T-cell (primary cell): Measurements from ENCODE around the gene PLAAT3. TPM values are rescaled to one million over a fixed set of nuclear protein-coding genes. Genes with fewer than 3 reads are reported as not detected.
"Not testable (repeated sequence)": the region's sequence is repeated elsewhere in the genome, so short reads cannot be mapped to it uniquely, and the experiment has no call there.

Experiments used
- ATAC-seq, 4 experiments: fragments of 200-7000 bp in 3 of 4; fragments of 150-1000 bp in 1 of 4; cut with Tn5 transposase; replicated peaks in 1 of 4; 1 replicate in 3 of 4; 2 replicates in 1 of 4; pipeline ENCODE4 v1.10.0; 2021; ENCODE audit warnings: moderate library complexity in 3 of 4, mild to moderate bottlenecking in 2 of 4, moderate number of reproducible peaks in 1 of 4
- CTCF ChIA-PET, 2 donors: fragments of 300-600 bp; sonication (Branson Sonifier 250); formaldehyde crosslinking; loops; one replicate each; lab custom pipeline; 2022; ENCODE audit warnings: antibody characterized with exemption in 2 of 2; lab: Charles Lee
- POLR2A ChIA-PET, 2 donors: fragments of 300-600 bp; sonication (Branson Sonifier 250); formaldehyde crosslinking; loops; one replicate each; lab custom pipeline; 2022; ENCODE audit warnings: antibody characterized with exemption in 2 of 2; lab: Charles Lee
- DNase-seq, 35 experiments: peaks; one replicate each; pipeline versions ENCODE4 v3.0.0 to v3.0.0-alpha.2; 2013 to 2023
- H3K27ac ChIP-seq: one replicate; pipeline ENCODE4 v1.5.1; 2013; ENCODE audit warnings: low read length
- H3K27me3 ChIP-seq, 2 experiments: replicated peaks in 1 of 2; 1 replicate in 1 of 2; 2 replicates in 1 of 2; pipeline versions ENCODE4 v1.6.1 to v1.7.0; 2013; ENCODE audit warnings: low read length in 1 of 2, mixed read lengths in 1 of 2; ENCODE audit not compliant: control insufficient read depth in 2 of 2, insufficient read depth in 2 of 2; ENCODE audit errors: extremely low read depth in 1 of 2
- H3K36me3 ChIP-seq, 2 donors: 1 replicate in 1 of 2; 2 replicates in 1 of 2; pipeline versions ENCODE4 v1.6.1 to v1.7.0; 2013; ENCODE audit warnings: low read length in 1 of 2; ENCODE audit not compliant: control insufficient read depth in 2 of 2, insufficient read depth in 1 of 2; ENCODE audit errors: extremely low read depth in 1 of 2
- H3K4me1 ChIP-seq, 2 experiments: 1 replicate in 1 of 2; 2 replicates in 1 of 2; pipeline versions ENCODE4 v1.6.1 to v1.7.0; 2013; ENCODE audit warnings: low read length in 2 of 2, mixed read lengths in 1 of 2; ENCODE audit not compliant: insufficient read depth in 2 of 2, control insufficient read depth in 1 of 2; ENCODE audit errors: extremely low read depth in 1 of 2
- H3K4me3 ChIP-seq, 2 donors: 1 replicate in 1 of 2; 2 replicates in 1 of 2; pipeline versions ENCODE4 v1.5.1 to v1.7.0; 2013; ENCODE audit warnings: mild to moderate bottlenecking in 2 of 2, low read length in 1 of 2, moderate library complexity in 1 of 2; ENCODE audit not compliant: control insufficient read depth in 1 of 2; ENCODE audit errors: extremely low read depth in 1 of 2
- H3K9me3 ChIP-seq: 2 replicates; pipeline ENCODE4 v1.7.0; 2013
- H3K27ac Mint-ChIP-seq, 2 donors: one replicate each; pipeline ENCODE4 v1.8.0; 2020 to 2021; ENCODE audit warnings: mild to moderate bottlenecking in 2 of 2, mixed read lengths in 2 of 2
- H3K27me3 Mint-ChIP-seq, 2 donors: one replicate each; pipeline ENCODE4 v1.8.0; 2021 to 2022; ENCODE audit warnings: mixed read lengths in 2 of 2
- H3K36me3 Mint-ChIP-seq: one replicate; pipeline ENCODE4 v1.8.0; 2021; ENCODE audit warnings: mixed read lengths
- H3K4me1 Mint-ChIP-seq, 3 donors: one replicate each; pipeline ENCODE4 v1.8.0; 2020 to 2022; ENCODE audit warnings: mixed read lengths in 3 of 3, mild to moderate bottlenecking in 1 of 3
- H3K4me3 Mint-ChIP-seq, 3 donors: one replicate each; pipeline ENCODE4 v1.8.0; 2020 to 2022; ENCODE audit warnings: mild to moderate bottlenecking in 3 of 3, mixed read lengths in 3 of 3, moderate library complexity in 3 of 3
- H3K9me3 Mint-ChIP-seq, 3 donors: one replicate each; pipeline ENCODE4 v1.8.0; 2020 to 2022; ENCODE audit warnings: mixed read lengths in 3 of 3
- WGBS: methylation state at CpG from one replicate; pipeline ENCODE4 v1.1.5; 2013; ENCODE audit warnings: missing lambda C conversion rate; ENCODE audit not compliant: insufficient coverage; 5-methylcytosine and 5-hydroxymethylcytosine counted together
- total RNA-seq, 35 experiments: library from RNA in 6 of 35; stranded (reverse) in 6 of 35; fragments of 120-200 nt in 1 of 35; gene quantifications; one replicate each; pipeline versions ENCODE4 v1.2.1 to v1.2.4 and lab custom pipeline; 2013 to 2026

The PLAAT3 gene
- total RNA-seq, 5 donors from 2014 or later (not counting 1 experiment from before 2014, with no cell fraction given): 3.7 to 10.0 (median 6.0) TPM

DNA sequence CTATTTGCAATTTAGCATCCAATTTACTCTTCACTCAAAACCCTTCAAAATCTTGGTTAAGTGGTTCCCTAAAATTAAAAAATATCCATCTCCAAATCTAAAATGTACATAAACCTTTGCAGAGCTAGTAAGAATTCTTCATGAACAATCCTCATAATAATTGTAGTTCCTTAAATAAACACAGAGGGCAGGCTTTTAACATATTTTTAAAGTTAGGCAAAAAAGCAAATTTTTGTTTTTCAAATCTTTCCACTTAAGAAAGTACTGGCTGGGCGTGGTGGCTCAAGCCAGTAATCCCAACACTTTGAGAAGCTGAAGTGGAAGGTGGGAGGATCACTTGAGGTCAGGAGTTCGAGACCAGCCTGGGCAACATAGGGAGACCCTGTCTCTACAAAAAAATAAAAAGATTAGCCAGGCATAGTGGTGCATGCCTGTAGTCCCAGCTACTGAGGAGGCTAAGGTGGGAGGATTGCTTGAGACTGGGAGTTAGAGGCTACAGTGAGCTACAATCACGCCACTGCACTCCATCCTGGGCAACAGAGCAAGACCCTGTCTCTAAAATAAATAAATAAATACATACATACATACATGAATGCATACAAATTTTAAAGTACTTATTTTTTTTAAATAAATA is 25.1 kb upstream of the PLAAT3 start:
- no peak overlapping the region for H3K27ac ChIP-seq
- CTCF ChIA-PET: interaction anchor here (0.9 to 7.9 kb wide), 9 partner anchors 9 to 160 kb away, joined by 3 to 108 read pairs (median 4); partner anchors contain the start of gene RTN3 (in 1 of the 2)
- Mint-ChIP-seq H3K9me3 (no peaks in the 10 kb centered on the region), H3K27me3 (no peaks in the 10 kb centered on the region), H3K4me3 (no peak overlapping the region), H3K27ac (peak overlapping the region; percentile 45 to 89), H3K4me1 (peaks cover 5 to 14% (median 12%) of the 10 kb centered on the region in 3 donors), H3K36me3 (peaks cover 32% of the 10 kb centered on the region)
- H3K9me3 ChIP-seq: no peaks in the 10 kb centered on the region
- no CpG with 5 or more reads among the region's 3 CpGs for WGBS
- peaks cover 0 to 36% of the 10 kb centered on the region in 2 donors for H3K36me3 ChIP-seq
- peak in 1 of 35 experiments; percentile 22 for DNase-seq
- H3K4me1 ChIP-seq: peaks cover 0 to 2% of the 10 kb centered on the region in 2 experiments
- no peak for ATAC-seq
- H3K27me3 ChIP-seq: no peaks in the 10 kb centered on the region
- POLR2A ChIA-PET: interaction anchor here in 1 of 2 donors (0.6 kb wide), 1 partner anchor 17 kb away, joined by 3 read pairs; no protein-coding TSS in a partner anchor
- H3K4me3 ChIP-seq: no peak overlapping the region

DNA sequence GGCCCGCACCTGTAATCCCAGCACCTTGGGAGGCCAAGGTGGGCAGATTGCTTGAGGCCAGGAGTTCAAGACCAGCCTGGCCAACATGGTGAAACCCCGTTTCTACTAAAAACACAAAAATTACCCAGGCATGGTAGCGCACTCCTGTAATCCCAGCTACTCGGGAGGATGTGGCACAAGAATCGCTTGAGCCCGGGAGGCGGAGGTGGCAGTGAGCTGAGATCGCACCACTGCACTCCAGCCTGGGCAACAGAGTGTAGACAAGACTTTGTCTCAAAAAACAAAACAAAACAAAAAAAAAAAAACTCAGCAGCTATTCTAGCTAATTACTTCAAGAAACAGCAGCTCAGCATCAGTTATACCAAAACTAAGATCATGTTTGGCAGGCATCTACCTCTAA is 24.2 kb upstream of the PLAAT3 start:
- 98% methylated on average over 6 of the region's 8 CpGs for WGBS
- H3K36me3 Mint-ChIP-seq: peaks cover 27% of the 10 kb centered on the region
- peaks cover 0 to 27% of the 10 kb centered on the region in 2 donors for H3K36me3 ChIP-seq

GRCh38 chr11:63635762-63636465 is 21.7 kb upstream of the PLAAT3 start:
- no peak overlapping the region for H3K4me3 ChIP-seq
- peak overlapping the region in 1 of 2 donors; percentile 8 for H3K27ac Mint-ChIP-seq
- ATAC-seq (peak; percentile 66 to 79 (median 74)), DNase-seq (peak; percentile 31 to 84 (median 66))
- H3K27me3 Mint-ChIP-seq: no peaks in the 10 kb centered on the region
- H3K4me1 Mint-ChIP-seq: peaks cover 5 to 15% (median 12%) of the 10 kb centered on the region in 3 donors
- peaks cover 0 to 24% of the 10 kb centered on the region in 2 donors for H3K36me3 ChIP-seq
- H3K9me3 Mint-ChIP-seq: no peaks in the 10 kb centered on the region
- H3K9me3 ChIP-seq: no peaks in the 10 kb centered on the region
- WGBS: 80% methylated on average over 6 of the region's 10 CpGs
- no peak overlapping the region for H3K27ac ChIP-seq
- H3K4me3 Mint-ChIP-seq: no peak overlapping the region
- peaks cover 28% of the 10 kb centered on the region for H3K36me3 Mint-ChIP-seq
- CTCF ChIA-PET: interaction anchor here (0.7 to 7.9 kb wide), 6 partner anchors 118 to 729 kb away, joined by 3 to 108 read pairs (median 5); no protein-coding TSS in a partner anchor
- peaks cover 0 to 2% of the 10 kb centered on the region in 2 experiments for H3K4me1 ChIP-seq
- H3K27me3 ChIP-seq: no peaks in the 10 kb centered on the region
- POLR2A ChIA-PET: no interaction called here

More for the DNA sequence above, 24.2 kb upstream of the PLAAT3 start:
- not testable (repeated sequence) for H3K4me1 ChIP-seq, DNase-seq, H3K4me3 ChIP-seq, H3K9me3 Mint-ChIP-seq, H3K27me3 ChIP-seq, H3K27me3 Mint-ChIP-seq, ATAC-seq, H3K9me3 ChIP-seq, H3K4me3 Mint-ChIP-seq, H3K27ac ChIP-seq
- Mint-ChIP-seq H3K27ac (peak overlapping the region in 1 of 2 donors; percentile 28), H3K4me1 (peaks cover 5 to 14% (median 12%) of the 10 kb centered on the region in 3 donors)
- CTCF ChIA-PET: interaction anchor here (0.9 to 7.9 kb wide), 11 partner anchors 9 to 160 kb away, joined by 3 to 108 read pairs (median 4); partner anchors contain the start of gene RTN3 (in 1 of the 2)
- POLR2A ChIA-PET: interaction anchor here in 1 of 2 donors (0.6 kb wide), 2 partner anchors 16 to 164 kb away, joined by 3 read pairs; no protein-coding TSS in a partner anchor

- ChIA-PET CTCF (interaction anchor here (0.9 to 1.1 kb wide), 2 partner anchors 9 to 150 kb away, joined by 3 to 4 read pairs; no protein-coding TSS in a partner anchor), POLR2A (interaction anchor here in 1 of 2 donors (0.6 kb wide), 1 partner anchor 78 kb away, joined by 5 read pairs; no protein-coding TSS in a partner anchor)
- Mint-ChIP-seq H3K27me3 (no peaks in the 10 kb centered on the region), H3K36me3 (peaks cover 33% of the 10 kb centered on the region), H3K4me3 (no peak overlapping the region), H3K4me1 (peaks cover 0 to 3% (median 0%) of the 10 kb centered on the region in 3 donors), H3K27ac (no peak overlapping the region), H3K9me3 (no peaks in the 10 kb centered on the region)
- DNase-seq (no peak), ATAC-seq (no peak)
- no peak overlapping the region for H3K4me3 ChIP-seq
- H3K9me3 ChIP-seq: no peaks in the 10 kb centered on the region
- no peaks in the 10 kb centered on the region for H3K27me3 ChIP-seq
- H3K36me3 ChIP-seq: peaks cover 0 to 39% of the 10 kb centered on the region in 2 donors
- no CpG with 5 or more reads among the region's 3 CpGs for WGBS
- H3K27ac ChIP-seq: no peak overlapping the region
- no peaks in the 10 kb centered on the region for H3K4me1 ChIP-seq
Observed at GRCh38 chr11:63629426-63629825, 15.2 kb upstream of the PLAAT3 start.

- DNase-seq (no peak), ATAC-seq (no peak)
- POLR2A ChIA-PET: interaction anchor here in 1 of 2 donors (0.7 kb wide), 1 partner anchor 26 kb away, joined by 3 read pairs; no protein-coding TSS in a partner anchor
- Mint-ChIP-seq H3K9me3 (no peaks in the 10 kb centered on the region), H3K36me3 (peaks cover 4% of the 10 kb centered on the region), H3K27me3 (no peaks in the 10 kb centered on the region), H3K4me3 (no peak overlapping the region), H3K27ac (no peak overlapping the region), H3K4me1 (peaks cover 4 to 12% (median 8%) of the 10 kb centered on the region in 3 donors)
- H3K4me3 ChIP-seq: no peak overlapping the region
- peaks cover 0 to under 1% of the 10 kb centered on the region in 2 donors for H3K36me3 ChIP-seq
- H3K27me3 ChIP-seq: no peaks in the 10 kb centered on the region
- H3K4me1 ChIP-seq: peaks cover 0 to 3% of the 10 kb centered on the region in 2 experiments
- CTCF ChIA-PET: interaction anchor here in 1 of 2 donors (1.0 kb wide), 1 partner anchor 9 kb away, joined by 3 read pairs; no protein-coding TSS in a partner anchor
- H3K27ac ChIP-seq: no peak overlapping the region
- 82% methylated on average over 4 of the region's 7 CpGs for WGBS
- no peaks in the 10 kb centered on the region for H3K9me3 ChIP-seq
Observed at GRCh38 chr11:63623513-63624140, 9.4 kb upstream of the PLAAT3 start.
